Measurements from ENCODE around the gene KRT6B.

DNA sequence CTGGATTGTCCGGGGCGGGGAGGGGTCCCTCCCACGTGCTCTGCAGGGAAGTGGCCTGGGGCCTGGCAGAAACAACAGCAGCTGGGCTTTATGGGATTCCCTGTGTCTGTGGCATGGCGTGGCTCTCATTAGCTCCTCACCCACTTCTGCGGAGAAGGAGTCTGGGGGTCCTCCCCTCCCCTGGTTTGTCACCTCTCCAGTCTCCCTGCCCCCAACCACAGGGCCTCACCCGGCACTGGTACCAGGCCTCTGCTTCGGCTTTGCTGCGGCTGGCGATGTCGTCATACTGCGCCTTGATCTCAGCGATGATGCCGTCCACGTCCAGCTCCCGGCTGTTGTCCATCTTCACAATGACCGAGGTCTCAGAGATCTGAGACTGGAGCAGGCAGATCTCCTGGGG, 52.2 kb downstream of the KRT6B start:
- no peak for TF ChIP-seq CTCF (IDR thresholded peaks at IDR 0.05 in 4 of 5, conservative IDR thresholded peaks at IDR 0.05 in 1 of 5)
- TF ChIP-seq POLR2A (IDR thresholded peaks at IDR 0.05): no peak

Measured in gastrocnemius medialis (tissue), 4 donors.